Measurements from ENCODE around the gene KCTD10.
"Not testable (repeated sequence)": the region's sequence is repeated elsewhere in the genome, so short reads cannot be mapped to it uniquely, and the experiment has no call there.

Gene KCTD10

DNA sequence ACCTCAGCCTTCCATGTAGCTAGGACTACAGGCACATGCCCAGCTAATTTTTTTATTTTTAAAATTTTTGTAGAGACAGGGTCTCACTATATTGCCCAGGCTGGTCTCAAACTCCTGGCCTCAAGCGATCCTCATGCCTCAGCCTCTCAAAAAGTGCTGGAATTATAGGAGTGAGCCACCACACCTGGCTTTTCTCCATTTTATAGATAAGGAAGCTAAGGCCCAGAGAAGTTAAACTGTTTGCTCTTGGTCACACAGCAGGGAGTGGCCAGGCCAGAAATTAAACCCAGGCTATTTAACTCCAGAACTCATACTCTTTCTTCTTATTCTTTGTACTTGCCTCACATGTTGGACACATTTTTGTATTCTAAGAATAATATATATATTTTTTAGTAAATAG is 16.8 kb upstream of the KCTD10 start:
- DNase-seq = no peak

DNA sequence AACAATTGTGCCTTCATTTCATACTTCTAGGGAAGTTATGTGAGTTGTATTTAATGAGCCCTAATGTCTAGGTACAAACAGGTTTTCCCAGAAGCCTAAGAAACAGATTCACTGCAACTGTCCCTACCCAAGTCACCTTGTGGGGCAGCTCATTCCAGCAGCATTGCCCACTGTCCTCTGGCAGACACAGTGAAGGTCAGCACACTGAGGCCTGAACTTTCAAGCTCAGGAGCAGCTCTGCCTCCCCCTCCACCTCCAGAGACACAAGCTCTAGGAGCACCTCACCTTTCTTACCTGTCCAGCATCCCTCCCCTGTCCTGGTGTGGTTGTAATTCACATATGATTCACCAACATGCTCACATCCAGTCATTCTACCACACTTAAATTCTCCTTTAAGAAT is 16.0 kb upstream of the KCTD10 start:
- DNase-seq = no peak

DNA sequence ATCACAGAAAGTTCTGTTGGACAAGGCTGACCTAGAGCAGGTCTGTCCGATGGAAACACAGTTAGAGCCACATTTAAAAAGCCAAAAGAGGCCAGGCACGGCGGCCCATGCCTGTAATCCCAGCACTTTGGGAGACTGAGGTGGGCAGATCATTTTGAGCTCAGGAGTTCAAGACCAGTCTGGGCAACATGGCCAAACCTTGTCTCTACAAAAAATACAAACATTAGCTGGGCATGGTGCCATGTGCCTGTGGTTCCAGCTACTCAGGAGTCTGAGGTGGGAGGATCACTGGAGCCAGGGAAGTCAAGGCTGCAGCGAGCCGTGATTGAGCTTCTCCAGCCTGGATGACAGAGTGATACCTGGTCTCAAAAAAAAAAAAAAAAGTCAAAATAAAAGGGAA is 15.3 kb upstream of the KCTD10 start:
- DNase-seq = no peak

DNA sequence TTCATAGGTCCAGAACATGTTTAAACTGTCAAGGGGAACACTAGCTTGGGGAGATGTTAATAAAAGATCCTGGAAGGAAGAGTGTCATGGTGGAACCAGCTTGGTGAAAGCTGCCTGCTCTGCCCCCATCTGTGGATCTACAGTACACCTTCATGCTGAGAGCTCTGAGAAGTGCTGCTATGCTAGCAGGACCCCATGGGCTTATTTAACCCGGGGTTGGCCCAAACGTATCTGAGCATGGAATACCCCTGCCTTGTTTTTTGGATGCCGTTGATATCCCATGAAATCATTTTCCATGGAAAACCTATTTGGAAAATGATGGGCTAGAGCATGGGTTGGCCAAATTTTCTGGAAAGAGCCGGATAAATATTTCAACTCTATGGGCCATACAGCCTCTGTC is 14.6 kb upstream of the KCTD10 start:
- no peak for DNase-seq

DNA sequence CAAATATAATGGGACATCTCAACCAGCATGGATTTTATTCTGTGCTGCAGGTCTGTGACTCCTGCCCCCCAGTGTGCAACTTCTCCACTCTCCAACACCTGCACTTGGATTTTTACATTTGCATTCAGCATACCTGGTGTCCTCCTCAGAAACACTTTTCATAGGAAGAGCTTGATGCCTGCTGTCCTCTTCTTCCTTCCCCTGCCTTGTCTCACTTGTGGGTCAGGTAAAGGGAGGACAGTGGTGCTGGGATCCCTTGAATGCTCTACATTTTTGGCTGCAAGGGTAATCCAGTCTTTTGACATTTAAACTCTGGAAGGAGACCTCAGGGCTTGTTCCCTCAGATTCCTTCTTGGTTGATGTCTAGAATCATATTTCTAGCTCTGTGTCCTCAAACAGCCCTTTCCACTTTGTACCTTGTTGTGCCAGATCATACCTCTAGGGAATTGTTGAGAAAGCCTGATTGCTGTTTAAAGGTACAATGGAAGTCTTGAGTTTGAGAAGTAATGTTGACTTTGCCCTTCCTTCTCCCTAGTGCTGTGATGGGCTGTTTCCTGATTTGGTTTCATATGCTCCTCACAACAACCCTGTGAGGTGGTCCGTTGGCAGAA is 13.0 kb upstream of the KCTD10 start:
- DNase-seq = no peak

DNA sequence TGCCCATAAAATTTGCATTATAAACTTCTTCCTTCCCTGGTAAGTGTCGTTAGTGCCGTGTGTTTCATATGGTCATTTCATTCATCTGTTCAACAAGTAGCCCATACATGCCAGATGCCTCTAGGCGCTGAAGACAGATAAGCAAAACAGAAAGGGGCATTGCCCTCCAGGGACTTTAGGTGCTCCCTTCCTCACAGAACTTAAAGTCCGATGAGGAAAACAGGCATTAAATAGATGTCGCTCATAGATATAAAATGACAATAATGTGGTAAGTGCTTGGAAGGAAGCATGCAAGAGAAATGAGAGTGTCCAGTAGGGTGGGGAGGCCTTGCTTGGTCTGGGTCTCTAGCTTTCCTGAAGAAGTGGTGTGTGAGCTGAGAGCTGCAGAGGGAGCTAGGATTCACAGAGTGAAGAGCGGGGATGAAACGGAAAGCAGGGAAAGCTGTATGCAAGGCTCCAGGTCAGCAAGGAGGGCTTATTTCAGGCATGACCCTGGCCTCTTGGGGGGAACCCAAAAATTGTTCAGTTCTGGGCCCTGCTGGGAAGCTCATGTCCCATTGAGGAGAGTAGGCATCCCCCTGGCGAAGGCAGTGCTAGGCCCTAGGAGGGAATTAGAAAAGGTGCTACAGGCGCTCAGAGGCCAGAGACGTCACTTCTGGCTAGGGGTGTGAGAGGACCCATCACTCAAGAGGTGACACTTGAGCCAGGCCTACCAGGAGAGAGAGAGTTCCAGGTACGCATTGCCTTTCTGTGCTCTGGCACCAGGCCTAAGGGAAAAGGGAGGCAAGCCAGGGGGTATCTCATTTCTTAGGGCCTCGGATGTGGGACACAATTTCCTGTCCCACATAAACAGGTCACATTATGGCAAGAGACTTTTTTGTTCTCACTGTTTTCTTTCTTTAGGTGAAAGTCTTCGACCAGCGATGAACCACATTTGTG is 12.2 kb upstream of the KCTD10 start:
- DNase-seq = no peak

DNA sequence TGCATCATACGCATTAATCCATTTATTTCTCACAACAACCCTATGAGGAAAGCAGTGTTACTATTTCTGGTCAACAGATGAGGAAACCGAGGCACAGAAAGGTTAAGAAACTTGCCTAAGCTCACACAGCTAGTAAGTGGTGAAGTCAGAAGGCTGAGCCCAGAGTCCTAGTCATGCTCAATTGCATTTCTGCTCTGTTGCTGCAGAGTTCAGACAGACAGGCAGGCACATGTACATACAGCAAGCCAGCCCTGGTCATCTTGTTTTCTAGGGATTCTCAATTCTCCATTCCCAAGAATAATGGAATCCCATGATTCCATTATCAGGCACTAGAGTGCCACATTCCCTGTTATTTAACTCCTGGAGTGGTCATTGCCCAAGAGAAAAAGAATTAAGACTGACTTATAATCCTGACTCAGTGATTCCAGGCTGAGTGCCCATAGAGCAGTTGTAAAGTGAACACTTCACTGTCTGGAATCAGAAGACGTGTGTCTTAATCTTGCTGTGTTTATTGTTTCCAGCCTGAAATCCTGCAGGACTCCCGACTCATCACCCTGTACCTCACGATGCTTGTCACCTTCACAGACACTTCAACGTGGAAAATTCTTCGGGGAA is 11.1 kb upstream of the KCTD10 start:
- no peak for DNase-seq

DNA sequence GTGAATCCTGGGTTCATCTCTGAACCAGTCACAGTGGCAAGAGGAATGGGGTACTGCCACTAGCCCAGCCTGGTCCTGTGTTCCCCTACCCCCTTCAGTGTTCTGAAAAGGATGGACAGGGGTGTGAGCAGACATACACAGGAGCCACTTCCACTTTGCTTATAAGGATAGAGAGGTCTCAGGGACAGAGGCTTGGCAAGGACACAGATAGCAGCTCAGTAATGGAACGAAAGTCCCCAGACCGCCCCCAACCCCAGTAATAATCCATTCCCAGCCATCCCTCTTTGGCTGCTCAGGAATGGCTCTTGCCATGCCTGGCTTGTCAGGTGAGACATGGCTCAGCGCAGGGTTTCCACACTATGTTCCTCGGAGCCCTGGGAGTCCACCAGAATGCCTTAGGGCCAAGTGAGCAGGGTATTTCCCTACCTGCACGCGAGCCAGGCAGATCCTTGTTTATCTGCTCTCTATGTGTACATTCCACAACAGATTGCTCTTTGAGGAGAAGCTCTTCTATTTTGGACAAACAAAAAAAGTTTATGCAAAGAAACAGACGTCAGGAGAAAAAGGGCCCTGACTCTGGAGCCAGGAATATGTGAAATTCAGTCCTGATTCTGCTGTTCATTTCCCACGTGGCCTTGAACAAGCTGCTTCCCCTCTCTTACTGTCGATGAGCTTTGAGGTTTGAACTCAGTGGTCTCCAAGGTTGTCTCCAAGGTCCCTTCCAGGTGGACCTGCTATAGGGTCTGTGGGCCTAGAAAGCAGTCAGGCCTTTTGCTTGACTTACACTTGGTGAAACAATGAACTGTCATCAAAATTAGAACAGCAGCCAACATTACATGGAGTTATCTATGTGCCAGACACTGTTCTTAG is 10.3 kb upstream of the KCTD10 start:
- DNase-seq = no peak

DNA sequence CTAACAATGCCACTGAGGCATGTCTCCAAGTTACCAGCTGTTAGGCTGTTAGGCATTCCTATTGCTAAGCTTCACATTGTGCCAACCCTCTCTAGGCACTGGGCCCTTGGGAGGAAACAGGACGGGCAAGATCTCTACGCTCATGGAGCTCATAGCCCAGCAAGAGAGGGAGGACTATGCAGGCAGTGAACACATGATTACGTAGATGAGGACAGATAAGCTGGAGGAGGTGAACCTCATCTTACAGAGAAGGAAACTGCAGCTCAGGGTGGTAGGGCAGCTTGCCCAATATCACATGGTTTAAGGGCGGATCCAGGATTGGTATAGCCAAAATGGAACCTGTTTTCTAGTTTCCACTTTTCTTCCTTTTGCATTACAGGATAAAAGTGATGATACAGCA is 8.1 kb upstream of the KCTD10 start:
- no peak for DNase-seq

DNA sequence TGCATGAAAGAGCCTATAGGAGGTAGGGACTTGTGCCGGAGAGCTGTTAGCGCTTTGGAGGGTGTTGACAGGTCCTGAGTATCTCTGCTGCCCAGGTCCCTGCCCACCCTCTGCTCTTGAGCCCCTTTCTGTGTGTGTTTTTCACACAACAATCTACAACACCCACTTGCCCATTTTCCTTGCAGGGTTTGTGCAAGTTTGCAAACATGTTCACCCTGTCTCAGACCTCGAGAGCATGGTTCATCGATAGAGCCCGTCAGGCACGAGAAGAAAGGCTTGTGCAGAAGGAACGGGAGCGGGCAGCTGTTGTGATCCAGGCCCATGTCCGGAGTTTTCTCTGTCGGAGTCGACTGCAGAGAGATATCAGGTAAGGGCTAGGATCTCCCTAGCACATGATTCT is 6.2 kb upstream of the KCTD10 start:
- no peak for DNase-seq

DNA sequence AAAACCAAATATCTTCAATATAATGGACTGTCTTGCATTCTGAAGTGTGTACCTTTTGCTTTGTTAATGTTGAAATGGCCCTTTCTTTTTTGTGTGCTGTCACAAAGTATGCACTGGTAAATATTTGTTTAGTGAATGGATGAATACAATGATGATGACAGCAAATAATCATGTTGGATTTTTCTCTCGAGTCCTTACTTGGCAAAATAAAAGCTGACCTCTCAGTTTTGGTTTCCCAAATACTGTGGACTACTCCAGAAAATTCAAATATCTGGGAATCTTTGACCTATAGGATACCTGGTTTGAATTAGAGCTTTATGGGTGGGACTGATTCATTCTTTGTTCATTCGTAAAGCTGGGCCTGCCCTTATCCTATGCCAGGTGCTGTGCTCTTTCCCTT is 5.8 kb upstream of the KCTD10 start:
- no peak for DNase-seq

DNA sequence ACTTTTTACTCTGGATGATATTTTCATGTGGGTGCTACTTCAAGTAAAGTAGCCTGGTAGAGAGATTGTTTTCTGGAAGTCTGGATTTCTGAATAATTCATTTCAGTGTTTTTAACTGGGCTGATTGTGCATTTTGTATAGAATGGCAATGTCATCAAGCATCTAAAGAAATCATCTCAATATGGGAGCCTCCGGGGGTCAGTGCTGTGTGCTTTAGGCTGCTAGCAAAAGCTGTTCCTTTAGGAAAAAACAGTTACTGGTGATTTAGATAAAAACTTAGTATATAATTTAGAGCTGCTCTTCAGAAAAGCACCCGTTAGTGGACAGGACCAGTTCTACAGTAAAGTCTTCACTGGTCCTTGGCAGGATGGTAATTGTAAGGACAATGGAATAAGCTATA is 5.4 kb upstream of the KCTD10 start:
- DNase-seq = no peak

DNA sequence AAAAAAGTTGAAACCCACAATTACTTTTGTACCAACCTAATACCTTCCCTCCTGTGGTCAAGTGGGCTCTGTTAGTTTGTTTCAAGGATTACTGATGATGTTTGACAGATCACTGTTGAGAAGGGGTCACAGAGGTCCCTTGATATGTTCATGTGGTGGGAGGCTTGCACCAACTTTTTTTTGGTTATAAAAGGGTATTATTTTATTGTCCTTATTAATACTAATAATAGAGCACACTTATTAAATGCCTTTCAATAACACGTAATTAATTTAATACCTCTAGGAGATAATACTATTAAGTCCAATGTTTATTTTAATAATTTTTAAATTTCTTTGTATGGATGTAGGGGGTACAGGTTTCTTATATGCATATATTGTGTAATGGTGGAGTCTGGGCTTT is 4.8 kb upstream of the KCTD10 start:
- DNase-seq = no peak

DNA sequence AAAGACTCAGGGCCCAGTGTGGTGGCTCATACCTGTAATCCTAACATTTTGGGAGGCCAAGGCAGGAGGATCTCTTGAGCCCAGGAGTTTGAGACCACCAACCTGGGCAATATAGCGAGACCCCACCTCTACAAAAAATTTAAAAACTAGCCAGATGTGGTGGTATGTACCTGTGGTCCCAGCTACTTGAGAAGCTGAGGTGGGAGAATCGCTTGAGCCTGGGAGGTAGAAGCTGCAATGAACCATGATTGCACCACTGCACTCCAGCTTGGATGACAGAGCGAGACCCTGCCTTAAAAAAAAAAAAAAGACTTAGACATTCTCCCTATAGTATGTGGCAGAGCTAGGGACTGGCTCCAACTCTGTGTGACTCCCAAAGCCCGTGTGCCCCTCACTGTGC is 3.3 kb upstream of the KCTD10 start:
- DNase-seq = no peak

DNA sequence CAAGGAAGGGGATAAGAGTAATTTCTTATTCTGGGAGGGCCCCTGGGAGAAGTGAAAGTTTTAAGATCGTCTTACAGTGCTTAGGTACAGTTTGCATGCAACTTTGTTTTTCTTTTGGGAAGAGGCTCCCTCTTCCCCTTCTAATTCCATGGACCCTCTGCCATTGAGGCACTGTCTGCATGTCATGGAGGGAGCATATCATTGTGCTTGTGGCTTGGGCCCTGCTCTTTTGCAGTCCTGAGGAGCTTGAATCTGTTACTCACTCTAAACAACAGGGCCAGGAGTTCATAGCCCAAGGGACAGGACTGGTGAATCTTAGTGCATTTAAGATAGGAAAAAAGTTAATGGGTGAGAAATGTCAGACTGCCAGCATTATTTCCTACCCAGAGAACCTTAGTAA is 2.7 kb upstream of the KCTD10 start:
- DNase-seq = no peak

DNA sequence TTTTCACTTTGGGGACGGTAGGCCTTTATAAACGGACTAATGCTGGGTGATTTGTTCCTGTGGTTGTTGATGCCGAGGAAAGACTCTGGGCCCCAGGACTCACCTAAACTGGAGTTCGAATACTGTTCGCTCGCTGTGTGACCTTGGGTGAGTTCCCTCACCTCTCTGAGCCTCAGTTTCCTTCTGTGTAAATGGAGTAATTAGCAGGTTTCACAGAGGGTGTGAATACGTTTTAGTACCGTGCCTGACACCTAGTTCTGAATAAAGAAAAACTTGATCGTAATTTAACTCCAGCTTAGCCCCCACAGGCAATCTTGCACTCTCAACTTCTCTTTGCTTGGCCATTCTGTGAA is 839 bp upstream of the KCTD10 start:
- DNase-seq = no peak

DNA sequence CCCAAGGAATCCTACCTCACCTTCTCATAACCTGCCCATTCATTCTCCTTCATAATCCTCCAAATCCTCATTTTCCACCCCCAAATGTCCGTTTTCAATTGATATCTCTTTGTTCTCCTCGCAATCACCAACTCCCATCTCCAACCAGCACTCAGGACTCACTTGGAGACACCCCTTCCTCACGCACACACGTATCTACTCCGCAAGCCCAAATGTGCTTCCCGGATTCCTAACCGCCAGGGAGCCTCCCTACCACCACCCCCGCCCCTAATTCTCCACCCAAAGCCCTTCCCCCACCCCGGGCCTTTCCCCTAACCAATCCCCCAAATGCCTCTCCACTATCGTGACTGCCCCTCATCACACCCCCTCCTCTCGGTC is 304 bp downstream of the KCTD10 start:
- no peak for DNase-seq

DNA sequence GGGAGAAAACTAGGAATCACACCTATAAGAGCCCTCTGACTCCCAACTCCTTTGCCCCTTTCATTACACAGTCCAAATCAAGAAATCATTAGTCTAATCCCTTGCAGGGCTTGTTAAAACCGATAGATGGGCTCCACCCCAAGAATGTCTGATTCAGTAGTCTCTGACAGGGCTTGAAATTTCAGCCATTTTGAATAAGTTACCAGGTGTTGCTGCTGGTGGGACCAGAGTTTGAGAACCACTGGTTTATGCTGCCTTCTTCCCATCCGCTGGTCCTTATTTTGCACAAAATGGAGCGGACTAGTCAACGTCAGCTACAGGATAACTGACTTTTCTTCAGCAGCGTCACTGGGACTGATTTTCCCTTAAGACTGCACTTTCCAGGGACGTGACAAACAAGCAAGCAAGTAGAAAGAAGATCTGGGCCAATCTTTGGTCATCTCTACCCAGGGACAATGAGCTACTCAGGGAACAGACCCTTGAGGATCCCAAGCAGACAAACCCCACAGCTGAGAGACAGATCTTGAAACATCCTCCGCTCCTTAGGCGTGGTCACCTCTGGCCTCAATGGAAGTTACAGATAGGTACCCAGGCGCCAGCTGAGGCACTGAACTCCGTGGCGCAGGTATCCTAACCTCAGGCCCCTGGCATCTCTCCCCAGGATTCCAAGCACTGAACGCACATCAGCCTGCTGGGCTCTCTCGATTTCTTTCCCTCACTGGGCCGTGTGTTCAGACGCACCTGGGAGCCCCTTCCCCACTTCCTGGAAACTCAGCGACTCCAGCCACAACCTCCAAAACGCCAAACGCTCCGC is 900 bp downstream of the KCTD10 start:
- DNase-seq = no peak

DNA sequence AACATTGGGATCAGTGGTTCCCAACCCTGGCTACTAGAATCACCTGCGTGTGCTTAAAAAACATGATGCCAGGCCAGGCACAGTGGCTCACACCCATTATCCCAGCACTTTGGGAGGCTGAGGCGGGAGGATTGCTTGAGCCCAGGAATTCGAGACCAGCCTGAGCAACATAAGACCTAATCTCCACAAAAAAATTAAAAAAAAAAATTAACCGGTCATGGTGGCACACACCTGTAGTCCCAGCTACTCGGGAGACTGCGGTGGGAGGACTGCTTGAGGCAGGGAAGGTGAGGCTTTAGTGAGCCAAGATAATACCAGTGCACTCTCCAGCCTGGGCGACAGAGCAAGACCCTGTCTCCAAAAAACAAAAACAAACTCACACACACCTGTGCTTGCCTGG is 2.0 kb downstream of the KCTD10 start:
- DNase-seq = no peak

DNA sequence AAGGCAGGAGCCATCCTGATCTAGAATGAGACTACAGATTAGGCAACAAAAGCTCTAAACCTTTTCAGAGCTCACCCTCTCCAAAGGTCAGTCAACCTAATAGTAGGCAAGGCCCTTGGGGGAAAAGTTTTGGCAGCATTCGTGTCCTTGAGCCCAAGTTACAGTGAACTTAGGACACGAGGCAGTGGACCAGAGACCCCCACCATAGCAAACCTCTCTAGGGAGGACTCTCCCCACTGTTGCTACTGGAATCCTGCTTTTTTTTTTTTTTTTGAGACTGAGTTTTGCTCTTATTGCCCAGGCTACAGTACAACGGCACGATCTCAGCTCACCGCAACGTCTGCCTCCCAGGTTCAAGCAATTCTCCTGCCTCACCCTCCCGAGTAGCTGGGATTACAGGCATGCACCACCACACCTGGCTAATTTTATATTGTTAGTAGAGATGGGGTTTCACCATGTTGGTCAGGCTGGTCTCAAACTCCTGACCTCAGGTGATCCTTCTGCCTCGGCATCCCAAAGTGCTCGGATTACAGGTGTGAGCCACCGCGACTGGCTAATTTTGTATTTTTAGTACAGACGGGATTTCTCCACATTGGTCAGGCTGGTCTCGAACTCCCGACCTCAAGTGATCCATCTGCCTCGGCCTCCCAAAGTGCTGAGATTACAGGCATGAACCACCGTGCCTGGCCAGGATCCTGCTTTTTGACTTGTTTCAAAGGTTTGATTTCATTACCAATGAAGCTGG is 3.4 kb downstream of the KCTD10 start:
- not testable (repeated sequence) for DNase-seq

DNA sequence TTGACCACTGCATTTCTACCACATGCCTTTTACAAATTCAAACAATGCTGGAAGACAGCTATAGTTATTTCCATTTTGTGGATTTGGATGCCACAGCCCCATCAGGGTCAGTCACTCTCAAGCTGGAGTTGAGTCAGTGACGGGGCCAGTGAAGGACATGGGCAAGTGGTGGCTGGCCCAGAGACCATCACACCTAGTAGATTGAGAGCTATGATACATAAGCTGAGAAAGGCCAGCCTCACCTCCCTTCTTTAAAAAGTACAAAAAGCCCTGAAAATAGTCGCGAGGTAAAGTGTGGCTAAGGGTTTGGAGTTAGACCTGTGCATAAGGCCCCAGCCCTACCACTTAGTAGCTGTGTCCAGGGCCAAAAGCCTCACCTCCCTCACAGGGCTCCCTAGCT is 4.1 kb downstream of the KCTD10 start:
- no peak for DNase-seq

DNA sequence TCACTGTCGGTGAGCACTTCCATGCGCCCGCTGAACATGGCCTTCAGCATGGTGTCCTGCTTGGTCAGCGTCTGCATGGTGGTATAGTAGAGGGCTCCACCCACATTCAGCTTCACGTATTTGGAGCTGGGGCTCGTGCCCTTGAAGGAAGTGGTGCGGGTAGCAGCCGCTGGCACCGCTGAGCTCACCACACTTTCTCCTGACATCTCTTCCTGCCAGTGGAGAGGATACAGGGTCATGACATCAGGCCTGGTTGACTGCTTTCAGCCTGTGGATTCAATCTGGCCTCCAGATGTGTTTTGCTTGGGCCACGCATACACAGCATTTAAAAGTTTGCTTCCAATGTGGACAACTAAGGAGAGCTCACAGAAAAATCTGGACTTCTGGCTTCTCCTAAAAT is 7.6 kb downstream of the KCTD10 start:
- DNase-seq = no peak
